ENCODE results near the gene CCDC30. TPM values are rescaled to one million over a fixed set of nuclear protein-coding genes. Genes with fewer than 3 reads are reported as not detected.

CCDC30 gene
- total and polyA plus RNA-seq, 9 of the 15 experiments (the other 6 are each of a cell fraction or from before 2014, with no cell fraction given): 0.05 to 0.91 (median 0.24) TPM

GRCh38 chr1:42657981-42658876, 195.1 kb downstream of the CCDC30 start, which contains the start of gene PPIH (continued):
- TF ChIP-seq ZBTB40 (IDR thresholded peaks at IDR 0.05): peak; percentile 98
- TF ChIP-seq ZBTB40 (CRISPR knock-in tag; IDR thresholded peaks at IDR 0.05): no peak
- peak; percentile 6; the same call in 1 of the 2 replicates for TF ChIP-seq FOXJ2 (tag; IDR thresholded peaks at IDR 0.05)
- no peak for TF ChIP-seq PCBP1 (IDR thresholded peaks at IDR 0.05; ENCODE audit: low read depth, low read length, poor library complexity, severe bottlenecking)
- no peak for TF ChIP-seq SRSF1 (IDR thresholded peaks at IDR 0.05; ENCODE audit: low read depth, low read length)
- TF ChIP-seq TCF7 (IDR thresholded peaks at IDR 0.05; ENCODE audit: borderline replicate concordance): peak; percentile 97
- TF ChIP-seq PHF21A (IDR thresholded peaks at IDR 0.05; ENCODE audit: borderline replicate concordance, low read depth): no peak
- TF ChIP-seq RCOR1 (IDR thresholded peaks at IDR 0.05; ENCODE audit: borderline replicate concordance in 1 of 2, low read depth in 2 of 2, low read length in 2 of 2): 0 out of 4 replicates have a peak, but pooled peaks of 1 of the 2 experiments have one; percentile 2
- TF ChIP-seq ZNF212 (CRISPR knock-in tag; IDR thresholded peaks at IDR 0.05): no peak
- peak; percentile 97 for TF ChIP-seq SAP30 (IDR thresholded peaks at IDR 0.05; ENCODE audit: borderline replicate concordance, insufficient read depth, low read depth, low read length, poor library complexity, severe bottlenecking)
- TF ChIP-seq ETV1 (tag; conservative IDR thresholded peaks at IDR 0.05; ENCODE audit: low read depth): peak; percentile 90
- TF ChIP-seq NRF1 (conservative IDR thresholded peaks at IDR 0.05 in 1 of 2, IDR thresholded peaks at IDR 0.05 in 1 of 2): peak; percentile 85 to 88
- no peak for TF ChIP-seq STAT5A (IDR thresholded peaks at IDR 0.05; ENCODE audit: borderline replicate concordance, low read length)
